Anterior cingulate cortex (tissue), 58 donors: ENCODE measurements around the gene LRCH3.
A peak's percentile ranks its signal among the peaks of the same experiment; 100 is the strongest.
"Not testable (repeated sequence)": the region's sequence is repeated elsewhere in the genome, so short reads cannot be mapped to it uniquely, and the experiment has no call there.

Experiments
- DNase-seq, 58 donors: peaks; one replicate each; lab custom pipeline; 2025; lab: John Stamatoyannopoulos, UW

The LRCH3 gene

GRCh38 chr3:197912741-197913476, 121.9 kb downstream of the LRCH3 start:
- DNase-seq: peak in 27 of 58 donors; percentile 2 to 70 (median 8)

- DNase-seq: no peak
These were observed 122.8 kb downstream of the LRCH3 start for GRCh38 chr3:197913641-197914380.

- not testable (repeated sequence) for DNase-seq
These were observed 130.6 kb downstream of the LRCH3 start for GRCh38 chr3:197921429-197922275.

- DNase-seq: no peak
These were observed 135.4 kb downstream of the LRCH3 start for GRCh38 chr3:197926418-197926817.

GRCh38 chr3:197927578-197927977, 136.5 kb downstream of the LRCH3 start:
- DNase-seq: not testable (repeated sequence)

- no peak for DNase-seq
These were observed 145.8 kb downstream of the LRCH3 start for GRCh38 chr3:197936819-197937384.
